Activated CD8-positive, alpha-beta memory T cell treated with anti-CD3 and anti-CD28 coated beads, Interleukin-2, amount 10 ng/mL, durations not matched to agents 7 days and 5 days (primary cell): ENCODE measurements around the gene LCA5. TPM values are rescaled to one million over a fixed set of nuclear protein-coding genes. Genes with fewer than 3 reads are reported as not detected.
"Not testable (repeated sequence)": the region's sequence is repeated elsewhere in the genome, so short reads cannot be mapped to it uniquely, and the experiment has no call there.

Experiments
- ATAC-seq: fragments of 150-1000 bp; cut with Tn5 transposase; one replicate; pipeline ENCODE4 v1.10.0; 2021; ENCODE audit warnings: moderate library complexity
- CTCF ChIA-PET: fragments of 350-600 bp; sonication (Branson Sonifier 250); formaldehyde crosslinking; loops from one replicate; lab custom pipeline; 2021; ENCODE audit warnings: antibody characterized with exemption; lab: Charles Lee
- DNase-seq: peaks from one replicate; pipeline ENCODE4 v3.0.0-alpha.2; 2020
- H3K27ac Mint-ChIP-seq: one replicate; pipeline ENCODE4 v1.8.0; 2021; ENCODE audit warnings: mild to moderate bottlenecking, mixed read lengths
- H3K27me3 Mint-ChIP-seq: one replicate; pipeline ENCODE4 v1.8.0; 2021; ENCODE audit warnings: mixed read lengths
- H3K36me3 Mint-ChIP-seq: one replicate; pipeline ENCODE4 v1.8.0; 2021; ENCODE audit warnings: mild to moderate bottlenecking, mixed read lengths
- H3K4me1 Mint-ChIP-seq: one replicate; pipeline ENCODE4 v1.8.0; 2021; ENCODE audit warnings: mixed read lengths
- H3K4me3 Mint-ChIP-seq: one replicate; pipeline ENCODE4 v1.8.0; 2021; ENCODE audit warnings: mild to moderate bottlenecking, moderate library complexity, mixed read lengths
- H3K9me3 Mint-ChIP-seq: one replicate; pipeline ENCODE4 v1.8.0; 2022; ENCODE audit warnings: low read depth, mixed read lengths
- total RNA-seq, 2 experiments: library from RNA; stranded (reverse); gene quantifications; one replicate each; pipeline ENCODE4 v1.2.3, GENCODE V29; 2021

LCA5 gene
- total RNA-seq, 2 experiments from 2014 or later, result 0.16 TPM; not detected in 1

DNA sequence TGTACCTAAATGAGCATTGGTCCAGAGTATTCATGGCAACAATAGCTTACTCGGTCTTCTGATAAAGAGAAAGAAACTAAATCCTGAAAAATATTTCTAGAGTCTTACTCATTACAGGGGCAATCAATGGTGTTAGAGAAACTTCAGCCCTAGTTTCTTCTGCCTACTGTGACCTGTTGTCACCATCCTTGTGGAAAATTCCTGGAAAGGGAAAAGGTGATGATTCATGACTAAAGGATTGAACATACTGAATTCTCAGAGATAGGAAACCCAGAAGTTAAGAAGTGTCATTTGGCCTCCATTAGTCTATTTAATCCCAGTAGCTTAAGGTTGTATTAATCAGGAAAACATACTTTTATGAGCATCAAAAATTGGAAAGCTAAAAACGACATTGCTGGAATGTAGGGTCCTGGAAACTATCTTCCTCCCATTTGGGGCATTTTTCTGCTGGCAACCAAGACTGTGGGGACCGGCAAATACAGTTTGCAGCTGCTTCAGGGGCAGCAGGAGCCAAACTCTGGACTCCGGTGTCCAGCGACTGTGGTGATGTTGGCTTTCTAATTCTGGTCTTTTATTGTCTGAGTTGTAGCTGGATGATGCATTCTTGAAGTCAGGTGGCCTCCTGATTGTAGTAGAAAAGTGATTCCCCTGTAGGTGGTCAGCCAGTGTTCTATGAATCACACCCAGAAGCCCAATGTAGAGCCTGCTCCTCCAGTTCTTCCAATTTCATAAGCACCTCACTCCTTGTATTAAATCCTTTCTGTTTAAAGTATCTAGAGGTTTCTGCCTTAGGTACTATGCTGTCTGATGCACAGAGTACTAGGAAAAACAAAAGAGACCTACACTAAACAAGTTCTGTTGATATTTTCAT is 67.6 kb downstream of the LCA5 start:
- H3K27me3 Mint-ChIP-seq, result peaks cover 12% of the 10 kb centered on the region
- H3K9me3 Mint-ChIP-seq, result no peaks in the 10 kb centered on the region
- H3K4me1 Mint-ChIP-seq, result no peaks in the 10 kb centered on the region
- CTCF ChIA-PET, result interaction anchor here (1.0 kb wide), 1 partner anchor 8 kb away, joined by 3 read pairs; no protein-coding TSS in a partner anchor
- H3K36me3 Mint-ChIP-seq, result no peaks in the 10 kb centered on the region
- no peak overlapping the region for H3K27ac Mint-ChIP-seq
- DNase-seq (no peak), ATAC-seq (no peak)
- no peak overlapping the region for H3K4me3 Mint-ChIP-seq

DNA sequence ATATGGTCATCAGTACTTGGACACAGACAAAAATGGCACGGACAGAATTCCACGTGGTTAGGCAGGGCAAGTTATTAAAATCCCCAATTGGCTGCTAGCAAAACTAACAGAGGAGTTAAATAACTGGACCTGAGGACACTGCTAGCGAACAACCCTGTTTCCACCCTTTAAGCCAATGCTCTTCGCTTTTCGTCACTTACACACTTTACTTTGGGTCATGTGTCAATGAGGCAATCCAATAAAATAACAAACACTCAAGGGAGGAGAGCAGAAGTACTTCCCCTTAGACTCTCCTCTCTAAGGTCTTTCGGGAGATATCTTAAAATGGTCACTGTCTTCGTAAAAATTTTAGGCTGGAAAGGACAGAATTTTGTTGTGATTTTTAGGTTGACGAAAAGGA is 68.6 kb downstream of the LCA5 start:
- Mint-ChIP-seq H3K27ac (no peak overlapping the region), H3K36me3 (no peaks in the 10 kb centered on the region), H3K4me1 (no peaks in the 10 kb centered on the region), H3K27me3 (peaks cover 12% of the 10 kb centered on the region), H3K4me3 (no peak overlapping the region), H3K9me3 (no peaks in the 10 kb centered on the region)
- CTCF ChIA-PET, result no interaction called here
- no peak for ATAC-seq
- DNase-seq, result no peak

DNA sequence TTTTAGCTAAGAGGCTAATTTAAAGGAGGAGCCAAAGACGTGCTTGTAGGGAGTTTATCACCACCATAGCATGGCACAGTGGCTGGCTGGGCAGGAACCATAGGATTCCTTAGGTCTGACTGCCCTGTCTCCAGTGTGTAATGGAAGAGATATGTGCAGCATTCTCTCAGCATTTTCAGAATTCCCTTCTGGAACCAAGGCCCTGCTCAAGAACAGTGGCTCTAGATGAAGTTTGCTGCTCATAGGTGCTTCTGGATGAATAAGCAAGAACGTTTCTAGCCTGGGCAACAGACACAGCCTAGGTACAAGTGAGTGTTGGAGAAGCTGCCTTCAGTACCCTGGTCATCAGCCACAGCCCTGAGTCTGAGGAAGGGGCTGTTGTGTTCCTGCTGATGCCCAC is 69.1 kb downstream of the LCA5 start:
- Mint-ChIP-seq H3K4me1 (no peaks in the 10 kb centered on the region), H3K9me3 (no peaks in the 10 kb centered on the region), H3K4me3 (no peak overlapping the region), H3K27ac (no peak overlapping the region), H3K36me3 (no peaks in the 10 kb centered on the region), H3K27me3 (peaks cover 9% of the 10 kb centered on the region)
- ATAC-seq (no peak), DNase-seq (no peak)
- CTCF ChIA-PET, result no interaction called here

DNA sequence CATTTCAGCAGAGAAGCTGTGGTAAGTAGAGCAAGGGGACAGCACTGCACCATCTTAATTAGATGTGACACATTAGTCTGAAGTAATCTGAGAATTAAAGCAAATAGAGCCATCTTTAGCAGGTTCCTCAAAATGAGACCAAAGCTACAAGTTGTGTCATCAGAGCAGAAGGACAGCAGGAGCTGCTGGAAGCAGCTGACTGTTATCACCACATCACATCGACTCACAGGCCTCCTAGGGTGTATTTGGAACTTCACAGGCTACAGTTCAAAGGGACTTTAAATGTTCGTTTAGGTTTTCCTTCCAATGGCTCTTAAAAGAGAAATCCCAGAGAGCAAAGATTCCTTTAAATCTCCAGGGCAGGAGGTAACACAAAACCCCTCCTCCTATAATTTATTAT is 69.5 kb downstream of the LCA5 start:
- CTCF ChIA-PET, result no interaction called here
- H3K27me3 Mint-ChIP-seq, result peaks cover 9% of the 10 kb centered on the region
- no peak for ATAC-seq
- H3K36me3 Mint-ChIP-seq, result no peaks in the 10 kb centered on the region
- no peak for DNase-seq
- H3K27ac Mint-ChIP-seq, result no peak overlapping the region
- H3K4me3 Mint-ChIP-seq, result no peak overlapping the region
- H3K9me3 Mint-ChIP-seq, result no peaks in the 10 kb centered on the region
- H3K4me1 Mint-ChIP-seq, result no peaks in the 10 kb centered on the region

DNA sequence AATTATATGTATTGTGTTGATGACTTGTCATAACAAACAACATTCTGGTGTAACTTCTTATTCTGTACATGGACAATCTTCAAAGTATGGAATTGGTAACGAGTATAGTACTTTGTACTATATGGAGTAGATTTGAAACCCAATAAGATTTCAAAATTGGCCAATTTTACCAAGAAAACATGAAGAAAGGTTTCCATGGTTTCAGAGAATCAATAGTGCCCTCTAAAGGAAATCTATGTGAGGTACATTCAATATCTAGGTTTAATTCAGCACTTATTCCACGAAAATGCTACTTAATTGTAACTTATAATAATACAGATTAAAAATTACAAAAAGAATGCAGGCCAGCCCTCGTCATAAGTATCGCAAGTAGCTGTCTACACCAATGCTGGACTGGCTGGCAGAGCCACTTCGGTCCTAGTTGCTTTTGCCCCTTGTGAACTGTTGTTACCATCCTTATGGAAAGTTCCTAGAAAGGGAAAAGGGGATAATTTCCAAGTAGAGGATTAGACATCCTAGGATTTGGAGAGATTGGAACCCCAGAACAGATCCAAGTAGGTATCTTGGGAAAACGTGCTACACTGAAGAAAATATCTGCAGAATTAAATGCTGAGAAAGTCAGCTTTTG is 70.9 kb downstream of the LCA5 start:
- H3K4me1 Mint-ChIP-seq, result no peaks in the 10 kb centered on the region

DNA sequence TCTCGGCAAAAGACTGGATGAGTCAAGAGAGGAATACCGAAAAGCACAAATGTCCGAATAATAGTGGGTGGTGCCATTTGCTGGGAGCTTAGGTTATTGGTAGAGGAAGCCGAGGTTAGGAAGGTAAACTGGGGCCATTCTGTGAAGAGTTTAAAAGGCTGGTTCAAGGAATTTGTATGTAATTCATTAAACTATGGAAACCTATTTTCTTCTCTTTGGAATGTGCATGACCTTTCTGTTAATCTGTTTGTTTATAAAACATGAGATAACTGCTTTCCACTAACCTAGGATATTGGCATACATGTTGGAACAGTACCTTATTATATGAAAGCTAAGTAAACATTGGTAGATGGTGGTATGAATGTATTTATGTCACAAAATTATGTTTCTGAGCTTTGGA is 71.8 kb downstream of the LCA5 start:
- Mint-ChIP-seq H3K27ac (no peak overlapping the region), H3K4me3 (no peak overlapping the region), H3K27me3 (peaks cover 7% of the 10 kb centered on the region), H3K9me3 (no peaks in the 10 kb centered on the region), H3K4me1 (no peaks in the 10 kb centered on the region), H3K36me3 (no peaks in the 10 kb centered on the region)
- ATAC-seq (no peak), DNase-seq (no peak)
- CTCF ChIA-PET, result no interaction called here

More for the DNA sequence above, 70.9 kb downstream of the LCA5 start:
- peaks cover 5% of the 10 kb centered on the region for H3K27me3 Mint-ChIP-seq
- ATAC-seq (no peak), DNase-seq (no peak)
- no peak overlapping the region for H3K27ac Mint-ChIP-seq
- no peak overlapping the region for H3K4me3 Mint-ChIP-seq
- CTCF ChIA-PET, result no interaction called here
- H3K36me3 Mint-ChIP-seq, result no peaks in the 10 kb centered on the region
- no peaks in the 10 kb centered on the region for H3K9me3 Mint-ChIP-seq

DNA sequence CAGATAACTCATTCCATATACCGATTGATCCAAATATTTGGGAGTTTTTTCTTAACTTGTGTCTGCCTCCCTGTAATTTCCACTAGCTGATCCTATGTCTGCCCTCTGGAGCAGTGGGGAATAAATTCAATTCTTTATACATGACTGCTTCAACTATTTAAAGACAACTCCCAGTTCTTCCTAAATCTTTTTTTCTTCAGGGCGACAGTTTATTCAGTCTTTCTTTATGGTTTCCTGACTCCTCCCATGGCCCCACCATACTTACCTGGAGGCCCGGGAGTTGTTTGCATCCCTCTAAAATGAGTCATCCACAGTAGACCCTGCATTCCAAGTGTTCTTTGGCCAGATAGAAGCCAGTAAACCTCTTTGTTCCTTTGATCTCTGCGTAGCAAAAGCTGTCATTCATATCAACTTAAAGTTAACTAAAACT is 73.6 kb downstream of the LCA5 start:
- H3K27ac Mint-ChIP-seq, result no peak overlapping the region
- H3K4me3 Mint-ChIP-seq, result no peak overlapping the region
- no peaks in the 10 kb centered on the region for H3K4me1 Mint-ChIP-seq
- no peaks in the 10 kb centered on the region for H3K36me3 Mint-ChIP-seq
- no peak for ATAC-seq
- CTCF ChIA-PET, result no interaction called here
- DNase-seq, result no peak
- peaks cover 3% of the 10 kb centered on the region for H3K27me3 Mint-ChIP-seq
- H3K9me3 Mint-ChIP-seq, result no peaks in the 10 kb centered on the region

DNA sequence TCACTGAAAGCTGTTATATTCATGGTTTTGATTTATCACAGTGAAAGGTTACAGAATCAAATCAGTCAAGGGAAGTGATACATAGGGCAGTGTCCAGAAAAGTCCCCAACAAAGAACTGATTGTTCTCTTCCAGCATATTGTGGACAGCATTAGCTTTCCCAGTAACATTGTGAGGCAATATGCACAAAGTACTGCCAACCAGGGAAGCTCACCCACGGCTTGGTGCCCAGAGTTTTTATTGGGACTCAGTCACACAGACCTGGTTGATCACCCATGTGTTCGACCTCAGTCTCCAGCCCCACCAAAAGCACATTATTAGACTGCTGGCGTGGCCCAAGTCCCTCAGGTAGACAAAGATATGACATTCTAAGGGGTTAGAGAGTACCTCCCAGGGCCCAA is 76.0 kb downstream of the LCA5 start:
- Mint-ChIP-seq H3K27ac (no peak overlapping the region), H3K4me3 (no peak overlapping the region), H3K27me3 (peaks cover 3% of the 10 kb centered on the region), H3K4me1 (no peaks in the 10 kb centered on the region), H3K36me3 (no peaks in the 10 kb centered on the region), H3K9me3 (no peaks in the 10 kb centered on the region)
- CTCF ChIA-PET, result no interaction called here
- DNase-seq, result no peak
- no peak for ATAC-seq

DNA sequence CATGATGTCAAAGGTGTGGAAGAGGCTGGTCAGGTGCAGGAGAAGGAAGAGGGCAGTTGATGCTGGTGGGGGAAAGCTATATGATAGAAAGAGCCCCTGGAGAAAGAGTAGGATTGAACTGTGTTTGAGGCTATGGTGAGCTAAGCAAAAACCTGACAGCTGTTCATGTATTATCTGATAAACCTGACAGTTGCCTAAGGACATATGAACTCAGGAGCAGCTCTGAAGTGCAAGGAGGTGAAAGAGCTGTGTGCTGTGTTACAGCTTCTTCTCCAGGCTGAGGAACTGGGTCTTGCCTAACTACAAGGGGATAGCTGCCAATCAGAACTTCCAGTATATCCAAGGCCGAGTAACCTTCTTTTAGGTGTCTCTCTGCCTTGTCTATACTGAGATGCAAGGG is 81.8 kb downstream of the LCA5 start:
- CTCF ChIA-PET, result no interaction called here
- no peaks in the 10 kb centered on the region for H3K9me3 Mint-ChIP-seq
- no peaks in the 10 kb centered on the region for H3K27me3 Mint-ChIP-seq
- no peaks in the 10 kb centered on the region for H3K4me1 Mint-ChIP-seq
- no peak for ATAC-seq
- H3K4me3 Mint-ChIP-seq, result no peak overlapping the region
- no peak overlapping the region for H3K27ac Mint-ChIP-seq
- no peaks in the 10 kb centered on the region for H3K36me3 Mint-ChIP-seq
- no peak for DNase-seq

DNA sequence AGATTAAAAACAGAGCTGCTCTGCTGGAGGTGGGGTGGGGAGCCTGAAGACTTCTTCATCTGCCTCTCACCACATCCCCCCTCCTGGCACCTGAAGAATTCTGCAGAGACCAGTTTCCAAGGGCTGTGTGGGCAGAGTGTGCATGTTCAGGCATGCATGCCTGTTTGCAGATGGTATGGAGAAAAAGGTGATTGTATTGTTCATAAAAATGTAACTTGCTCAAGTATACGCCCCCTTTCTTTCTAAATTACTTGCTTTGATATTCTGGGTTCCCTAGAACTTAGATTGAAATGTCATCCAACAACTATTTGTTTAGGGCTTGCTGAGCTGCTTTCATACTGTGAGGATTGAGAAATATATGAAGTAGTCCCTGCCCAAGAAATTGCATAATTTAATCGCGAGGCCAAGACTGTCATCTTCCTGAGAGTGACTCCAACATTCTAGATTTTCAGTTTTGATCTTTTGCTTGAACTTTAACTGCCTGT is 83.6 kb downstream of the LCA5 start:
- no peaks in the 10 kb centered on the region for H3K4me1 Mint-ChIP-seq
- ATAC-seq (no peak), DNase-seq (no peak)
- H3K27me3 Mint-ChIP-seq, result no peaks in the 10 kb centered on the region
- no peak overlapping the region for H3K27ac Mint-ChIP-seq
- no peak overlapping the region for H3K4me3 Mint-ChIP-seq
- no peaks in the 10 kb centered on the region for H3K9me3 Mint-ChIP-seq
- CTCF ChIA-PET, result no interaction called here
- H3K36me3 Mint-ChIP-seq, result no peaks in the 10 kb centered on the region

DNA sequence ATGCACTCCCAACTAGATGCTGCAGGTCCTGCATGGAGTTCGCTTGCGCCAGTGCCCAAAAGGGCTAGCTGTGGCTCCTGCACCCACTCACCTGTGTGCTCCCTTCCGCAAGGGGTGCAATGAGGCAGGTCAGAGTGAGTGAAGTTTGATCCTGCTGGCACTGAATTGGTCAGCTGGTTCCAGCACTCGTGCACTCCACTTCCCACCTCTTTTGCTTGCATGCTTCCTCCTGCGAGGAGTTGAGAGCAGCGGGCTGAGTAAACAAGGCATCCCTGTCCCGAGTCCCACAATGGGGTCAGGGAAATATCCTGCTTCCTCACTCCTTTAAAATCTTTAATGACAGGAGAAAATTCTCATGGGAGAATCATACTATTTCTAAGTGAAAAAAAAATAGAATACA is 86.2 kb downstream of the LCA5 start:
- Mint-ChIP-seq H3K9me3 (no peaks in the 10 kb centered on the region), H3K36me3 (no peaks in the 10 kb centered on the region), H3K4me3 (no peak overlapping the region), H3K27me3 (no peaks in the 10 kb centered on the region), H3K27ac (no peak overlapping the region), H3K4me1 (no peaks in the 10 kb centered on the region)
- CTCF ChIA-PET, result no interaction called here
- DNase-seq, result no peak
- ATAC-seq, result no peak

DNA sequence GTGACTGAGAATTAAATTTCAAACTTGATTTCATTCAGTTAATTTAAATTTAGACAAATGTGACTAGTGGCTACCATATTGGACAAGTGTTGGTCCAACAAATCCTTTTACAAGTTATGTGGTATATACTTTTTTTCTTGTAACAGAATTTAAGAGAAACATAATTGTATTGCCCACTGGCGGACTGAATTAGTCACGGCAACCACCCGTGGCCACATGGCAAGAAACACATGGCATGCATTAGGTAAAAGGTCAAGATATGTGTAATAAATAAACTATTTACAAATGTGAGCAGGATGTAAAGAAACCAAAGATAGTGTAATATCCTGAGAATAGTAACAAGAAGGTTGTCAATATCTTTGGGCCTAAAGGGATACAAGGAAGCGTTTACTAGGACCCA is 91.2 kb downstream of the LCA5 start:
- Mint-ChIP-seq H3K27me3 (no peaks in the 10 kb centered on the region), H3K4me1 (no peaks in the 10 kb centered on the region), H3K27ac (no peak overlapping the region), H3K4me3 (no peak overlapping the region), H3K36me3 (no peaks in the 10 kb centered on the region), H3K9me3 (peaks cover 2% of the 10 kb centered on the region)
- CTCF ChIA-PET, result no interaction called here
- DNase-seq (no peak), ATAC-seq (no peak)

DNA sequence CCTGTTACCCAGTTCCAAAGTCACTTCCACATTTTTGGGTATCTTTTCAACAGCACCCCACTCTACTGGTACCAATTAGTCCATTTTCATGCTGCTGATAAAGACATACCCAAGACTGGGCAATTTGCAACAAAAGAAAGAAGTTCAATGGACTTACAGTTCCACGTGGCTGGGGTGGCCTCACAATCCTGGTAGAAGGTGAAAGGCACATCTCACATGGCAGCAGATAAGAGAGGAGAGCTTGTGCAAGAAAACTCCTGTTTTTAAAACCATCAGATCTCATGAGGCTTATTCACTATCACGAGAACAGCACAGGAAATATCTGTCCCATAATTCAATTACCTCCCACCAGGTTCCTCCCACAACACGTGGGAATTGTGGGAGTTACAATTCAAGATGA is 93.4 kb downstream of the LCA5 start:
- H3K36me3 Mint-ChIP-seq, H3K27me3 Mint-ChIP-seq, DNase-seq, ATAC-seq, H3K27ac Mint-ChIP-seq, H3K4me1 Mint-ChIP-seq, H3K4me3 Mint-ChIP-seq, H3K9me3 Mint-ChIP-seq, CTCF ChIA-PET: not testable (repeated sequence)

DNA sequence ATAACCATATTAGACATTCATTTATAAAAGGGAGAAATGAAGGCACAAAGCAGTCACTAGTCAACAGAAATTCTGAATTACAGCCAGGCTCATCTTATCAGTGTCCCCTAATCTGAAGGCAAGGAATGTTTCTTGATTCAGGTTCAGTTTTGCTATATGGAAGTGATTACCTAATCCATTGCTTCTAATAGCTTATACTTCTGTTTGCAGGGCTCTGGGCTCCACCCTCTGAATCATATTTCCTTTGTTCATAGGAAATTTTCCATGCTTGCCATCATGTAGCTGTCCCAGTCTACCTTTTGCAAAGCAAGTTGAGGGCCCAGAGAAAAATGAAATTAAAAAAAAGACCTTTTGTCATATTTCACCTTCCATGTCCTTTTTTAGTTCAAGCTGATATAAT is 96.0 kb downstream of the LCA5 start:
- H3K27ac Mint-ChIP-seq, result no peak overlapping the region
- no peak for ATAC-seq
- no peaks in the 10 kb centered on the region for H3K27me3 Mint-ChIP-seq
- CTCF ChIA-PET, result no interaction called here
- peaks cover 2% of the 10 kb centered on the region for H3K9me3 Mint-ChIP-seq
- H3K4me1 Mint-ChIP-seq, result no peaks in the 10 kb centered on the region
- DNase-seq, result no peak
- no peak overlapping the region for H3K4me3 Mint-ChIP-seq
- H3K36me3 Mint-ChIP-seq, result no peaks in the 10 kb centered on the region
